Esophagus squamous epithelium (tissue), 4 donors: Measurements from ENCODE around the gene CEACAM16.

Experiments
- POLR2A ChIP-seq, 4 donors: fragments of 450-650 bp; IDR thresholded peaks; one replicate each; pipeline ENCODE4 v1.6.1; 2017; ENCODE audit warnings: antibody characterized with exemption in 4 of 4, mild to moderate bottlenecking in 4 of 4, moderate library complexity in 3 of 4
- TF ChIP-seq, protein P1 (sequence below), 6 experiments: fragments of 450-650 bp in 4 of 6; fragments of 200-600 bp in 2 of 6; sonication (generic) in 2 of 6; IDR thresholded peaks; one replicate each; pipeline ENCODE4 v1.5.1; 2016 to 2019; ENCODE audit warnings: antibody characterized with exemption in 6 of 6, mild to moderate bottlenecking in 4 of 6, moderate library complexity in 4 of 6

DNA sequence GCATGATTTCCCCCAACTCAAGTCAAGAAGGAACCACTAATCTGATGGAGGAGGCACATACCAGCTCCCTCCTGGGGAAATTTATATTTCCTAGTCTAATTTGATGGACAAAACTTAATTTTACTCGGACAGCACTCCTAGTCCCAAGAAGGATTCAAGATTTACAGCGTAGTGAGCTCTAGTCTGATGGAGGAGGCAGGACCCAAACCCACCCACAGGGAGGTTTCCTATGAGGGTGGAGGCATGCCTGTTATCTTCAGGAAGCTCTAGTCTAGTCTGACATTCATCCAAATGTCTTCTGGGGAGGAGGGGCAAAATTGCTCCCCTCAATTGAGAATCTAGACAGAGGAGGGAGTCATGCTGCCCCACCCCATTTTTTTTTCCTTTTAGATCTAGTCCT, 39.2 kb downstream of the CEACAM16 start:
- TF ChIP-seq, protein P1, sequence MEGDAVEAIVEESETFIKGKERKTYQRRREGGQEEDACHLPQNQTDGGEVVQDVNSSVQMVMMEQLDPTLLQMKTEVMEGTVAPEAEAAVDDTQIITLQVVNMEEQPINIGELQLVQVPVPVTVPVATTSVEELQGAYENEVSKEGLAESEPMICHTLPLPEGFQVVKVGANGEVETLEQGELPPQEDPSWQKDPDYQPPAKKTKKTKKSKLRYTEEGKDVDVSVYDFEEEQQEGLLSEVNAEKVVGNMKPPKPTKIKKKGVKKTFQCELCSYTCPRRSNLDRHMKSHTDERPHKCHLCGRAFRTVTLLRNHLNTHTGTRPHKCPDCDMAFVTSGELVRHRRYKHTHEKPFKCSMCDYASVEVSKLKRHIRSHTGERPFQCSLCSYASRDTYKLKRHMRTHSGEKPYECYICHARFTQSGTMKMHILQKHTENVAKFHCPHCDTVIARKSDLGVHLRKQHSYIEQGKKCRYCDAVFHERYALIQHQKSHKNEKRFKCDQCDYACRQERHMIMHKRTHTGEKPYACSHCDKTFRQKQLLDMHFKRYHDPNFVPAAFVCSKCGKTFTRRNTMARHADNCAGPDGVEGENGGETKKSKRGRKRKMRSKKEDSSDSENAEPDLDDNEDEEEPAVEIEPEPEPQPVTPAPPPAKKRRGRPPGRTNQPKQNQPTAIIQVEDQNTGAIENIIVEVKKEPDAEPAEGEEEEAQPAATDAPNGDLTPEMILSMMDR (IDR thresholded peaks at IDR 0.05) = no peak
- TF ChIP-seq POLR2A (IDR thresholded peaks at IDR 0.05) = no peak
